HG03521 (cell line): ENCODE measurements around the gene PEAR1.

Experiments
- ATAC-seq: cut with Tn5 transposase; IDR thresholded peaks from one replicate; pipeline ENCODE4 v1.9.1; 2021; ENCODE audit warnings: mild to moderate bottlenecking, moderate library complexity; ENCODE audit not compliant: unreplicated experiment

Gene PEAR1

GRCh38 chr1:156957634-156958033, 64.1 kb downstream of the PEAR1 start:
- no peak for ATAC-seq

GRCh38 chr1:156958247-156958714, 64.8 kb downstream of the PEAR1 start:
- ATAC-seq, result no peak

DNA sequence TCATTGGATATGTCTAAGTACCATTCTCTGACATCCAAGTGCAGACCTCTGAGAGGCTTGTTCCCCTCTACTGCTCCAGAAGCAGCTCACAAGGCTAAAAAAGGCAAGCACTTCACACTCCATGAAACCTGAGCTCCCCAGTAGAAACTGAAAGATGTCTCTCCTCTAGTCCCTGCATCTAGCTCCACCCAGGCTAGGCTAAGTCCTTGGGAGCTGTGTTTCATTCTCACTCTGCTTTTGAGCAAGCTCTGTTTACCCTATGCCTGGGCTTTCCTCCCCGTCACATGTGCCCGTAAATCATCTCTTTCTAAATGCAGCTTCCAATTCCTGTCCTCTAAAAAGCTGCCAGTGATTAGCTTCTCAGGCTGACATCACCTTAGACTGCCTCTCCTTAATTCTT, 65.9 kb downstream of the PEAR1 start:
- ATAC-seq, result no peak

GRCh38 chr1:156959925-156960324, 66.4 kb downstream of the PEAR1 start:
- ATAC-seq, result no peak

DNA sequence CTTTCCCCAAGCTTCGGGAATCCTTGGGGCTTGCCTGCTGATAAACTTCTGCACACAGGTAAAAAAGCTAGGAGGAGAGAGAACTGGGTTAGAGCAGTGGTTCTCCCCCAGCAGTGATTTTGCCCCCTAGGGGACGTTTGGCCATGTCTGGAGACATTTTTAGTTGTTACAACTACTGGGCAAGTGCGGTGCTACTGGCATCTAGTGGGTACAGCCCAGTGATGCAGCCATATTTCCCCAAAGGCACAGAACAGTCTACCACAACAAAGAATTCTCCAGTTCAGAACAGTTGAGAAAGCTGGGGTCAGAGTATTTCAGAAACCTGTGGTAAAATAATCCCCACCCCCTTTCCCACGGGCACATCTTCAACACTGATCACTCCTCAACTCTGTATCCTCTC, 68.2 kb downstream of the PEAR1 start:
- no peak for ATAC-seq

DNA sequence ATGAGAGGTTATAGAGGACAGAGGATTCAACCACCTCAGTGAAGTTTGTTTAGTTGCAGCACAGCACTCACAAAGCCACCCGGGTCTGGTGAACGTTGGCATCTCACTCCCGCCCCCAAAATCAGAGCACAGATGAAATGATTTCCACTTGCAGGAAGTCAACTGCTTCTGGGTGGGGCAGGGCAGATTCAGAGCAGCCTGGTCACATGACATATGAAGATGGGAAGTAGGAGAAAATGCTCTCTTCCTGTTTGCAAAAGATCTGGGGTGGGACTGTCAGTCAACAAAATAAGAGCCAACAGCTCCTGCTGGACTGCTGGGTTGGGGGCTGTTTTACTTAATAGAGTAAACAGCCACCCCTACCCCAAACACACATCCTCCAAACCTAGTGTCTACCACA, 70.1 kb downstream of the PEAR1 start:
- no peak for ATAC-seq

DNA sequence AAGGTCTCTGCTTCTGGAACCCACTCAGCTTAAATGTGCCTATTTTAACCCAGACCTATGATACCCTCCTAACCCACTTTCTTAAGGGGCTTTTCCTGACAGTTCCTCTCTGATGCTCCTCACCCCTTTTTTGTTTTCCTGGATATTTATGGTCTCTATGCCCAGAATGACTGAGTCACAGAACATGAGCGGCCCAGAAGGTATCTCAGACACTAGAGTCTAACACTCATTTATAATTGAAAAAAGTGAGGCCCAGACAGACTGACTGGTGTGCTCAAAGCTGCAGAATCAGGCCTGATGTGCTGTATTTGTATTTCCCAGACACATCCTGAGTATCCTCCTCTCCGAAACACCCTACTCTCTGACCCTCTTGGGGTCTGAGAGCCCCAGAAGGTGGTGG, 70.9 kb downstream of the PEAR1 start:
- ATAC-seq, result no peak
